CD4-positive, alpha-beta T cell treated with Interleukin-4 for 1 hour (primary cell): Measurements from ENCODE around the gene SASH1.

Experiments
- DNase-seq, 2 donors: peaks; one replicate each; pipeline ENCODE4 v3.0.0-alpha.2; 2020 to 2022

The SASH1 gene

DNA sequence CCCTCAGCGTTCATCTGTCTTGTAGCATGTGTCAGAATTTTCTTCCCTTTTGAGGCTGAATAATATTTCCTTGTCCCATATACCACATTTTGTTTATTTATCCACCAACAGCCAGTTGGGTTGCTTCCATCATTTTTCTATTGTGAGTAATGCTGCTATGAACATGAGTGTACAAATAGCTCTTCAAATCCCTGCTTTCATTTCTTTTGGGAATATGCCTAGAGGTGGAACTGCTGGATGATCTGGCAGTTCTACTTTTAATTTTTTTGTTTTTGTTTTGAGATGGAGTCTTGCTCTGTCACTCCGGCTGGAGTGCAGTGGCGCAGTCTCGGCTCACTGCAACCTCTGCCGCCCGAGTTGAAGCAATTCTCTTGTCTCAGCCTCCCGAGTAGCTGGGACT, 64.7 kb downstream of the SASH1 start:
- no peak for DNase-seq

DNA sequence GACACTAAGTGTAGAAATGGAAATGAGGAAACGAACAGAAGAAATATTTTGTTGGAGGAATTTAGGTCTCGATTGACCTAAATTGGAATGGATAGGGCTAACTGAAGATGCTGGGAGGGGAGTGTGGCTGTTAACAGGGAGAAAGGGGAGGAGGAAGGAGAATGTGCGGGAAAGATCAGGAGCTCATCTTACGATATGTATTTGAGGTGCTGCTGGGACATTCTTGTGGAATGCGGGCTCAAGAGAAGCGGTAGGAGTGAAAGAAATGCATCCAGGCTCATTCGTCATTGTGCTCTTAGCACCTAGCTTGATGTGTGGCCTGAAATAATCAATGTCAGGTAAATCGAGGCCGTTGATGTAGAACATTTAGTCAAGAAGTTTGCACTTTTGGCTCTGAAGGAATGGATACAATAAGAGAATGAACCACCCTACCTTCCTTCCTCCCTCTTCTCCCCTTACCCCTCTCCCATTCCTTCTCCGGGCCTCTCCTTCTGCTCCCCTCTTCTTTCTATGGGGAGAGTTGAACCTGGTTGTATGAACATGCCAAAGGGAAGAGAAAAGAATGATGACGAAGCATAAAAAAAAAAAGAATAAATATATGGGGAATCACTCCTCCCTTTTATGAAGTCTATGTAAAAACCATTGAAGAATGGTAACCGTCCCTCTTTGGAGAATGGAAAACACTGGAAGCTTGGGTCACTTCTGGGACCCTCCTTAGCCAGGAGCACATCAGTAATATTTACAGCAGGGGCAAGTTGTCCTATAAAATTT, 70.9 kb downstream of the SASH1 start:
- no peak for DNase-seq

DNA sequence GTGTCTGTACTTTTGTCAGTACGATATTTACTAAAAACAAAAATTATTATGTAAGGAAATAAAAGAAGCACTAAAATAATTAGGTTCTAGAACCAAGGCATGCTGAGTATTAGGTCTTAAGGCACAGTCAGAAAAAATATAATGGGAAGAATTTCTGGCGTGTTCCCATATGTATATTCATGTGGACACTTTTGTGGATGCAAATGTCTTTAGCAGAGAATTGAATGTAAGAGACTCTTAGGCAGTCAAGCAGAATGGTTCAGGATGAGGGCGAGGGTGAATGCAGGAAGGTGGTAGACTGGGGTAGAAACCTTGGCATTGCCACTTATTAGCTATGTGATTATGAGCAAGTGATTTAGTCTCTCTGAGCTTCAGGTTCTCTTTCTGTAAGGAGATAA, 71.5 kb downstream of the SASH1 start:
- DNase-seq: no peak

DNA sequence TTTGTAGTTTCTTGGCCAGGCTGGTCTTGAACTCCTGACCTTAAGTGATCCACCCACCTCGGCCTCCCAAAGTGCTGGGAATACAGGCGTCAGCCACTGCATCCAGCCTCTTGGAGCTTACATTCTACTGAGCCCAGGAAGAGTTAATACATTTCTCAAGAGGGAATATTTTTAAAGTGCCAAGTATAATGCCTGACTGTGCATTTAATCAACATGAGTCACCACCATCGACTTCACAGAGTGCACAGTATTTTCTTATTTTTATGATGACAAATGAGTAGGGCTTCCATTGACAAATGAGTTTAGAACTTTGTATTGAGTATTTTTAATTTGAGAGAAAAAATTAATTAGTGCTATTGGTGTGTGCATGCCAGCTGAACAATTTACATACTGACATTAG, 72.2 kb downstream of the SASH1 start:
- no peak for DNase-seq

GRCh38 chr6:148415511-148416260, 73.0 kb downstream of the SASH1 start:
- no peak for DNase-seq

GRCh38 chr6:148416330-148416965, 73.8 kb downstream of the SASH1 start:
- DNase-seq: no peak

DNA sequence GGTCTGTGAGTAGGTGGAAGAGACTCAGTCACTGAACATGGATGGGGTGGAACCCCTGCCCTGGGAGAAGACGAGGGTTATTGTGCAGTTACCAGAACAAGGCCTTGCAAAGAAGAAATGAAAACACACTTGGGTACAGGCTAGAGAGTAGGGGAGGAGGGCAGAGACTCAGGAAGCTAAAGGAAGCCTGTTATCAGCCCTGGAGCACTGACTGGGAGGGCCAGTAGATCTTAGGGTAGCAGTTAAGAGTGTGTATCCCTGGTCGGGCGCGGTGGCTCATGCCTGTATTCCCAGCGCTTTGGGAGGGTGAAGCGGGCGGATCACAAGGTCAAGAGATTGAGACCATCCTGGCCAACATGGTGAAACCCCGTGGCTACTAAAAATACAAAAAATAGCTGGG, 74.4 kb downstream of the SASH1 start:
- DNase-seq: no peak

DNA sequence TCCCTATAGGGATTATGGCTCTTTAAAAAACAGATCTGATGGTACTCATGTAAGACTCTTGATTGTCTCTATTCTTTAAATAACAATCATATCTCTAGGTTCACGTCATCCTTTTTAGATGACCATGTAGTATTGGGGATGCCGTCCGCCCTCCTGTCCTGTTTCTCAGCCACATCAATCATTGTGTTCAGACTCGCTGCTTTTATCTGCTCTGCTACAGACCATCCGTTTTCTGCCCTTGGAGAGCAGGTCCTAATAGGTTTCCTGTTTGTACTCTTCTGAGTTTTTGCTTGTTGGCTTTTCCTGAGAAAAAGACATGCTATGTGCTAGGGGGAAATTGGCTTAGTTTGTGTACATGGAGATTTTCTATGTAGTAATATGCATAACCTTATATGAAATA, 76.8 kb downstream of the SASH1 start:
- DNase-seq: no peak

GRCh38 chr6:148422085-148422484, 79.4 kb downstream of the SASH1 start:
- no peak for DNase-seq

GRCh38 chr6:148423133-148423532, 80.5 kb downstream of the SASH1 start:
- DNase-seq: no peak

DNA sequence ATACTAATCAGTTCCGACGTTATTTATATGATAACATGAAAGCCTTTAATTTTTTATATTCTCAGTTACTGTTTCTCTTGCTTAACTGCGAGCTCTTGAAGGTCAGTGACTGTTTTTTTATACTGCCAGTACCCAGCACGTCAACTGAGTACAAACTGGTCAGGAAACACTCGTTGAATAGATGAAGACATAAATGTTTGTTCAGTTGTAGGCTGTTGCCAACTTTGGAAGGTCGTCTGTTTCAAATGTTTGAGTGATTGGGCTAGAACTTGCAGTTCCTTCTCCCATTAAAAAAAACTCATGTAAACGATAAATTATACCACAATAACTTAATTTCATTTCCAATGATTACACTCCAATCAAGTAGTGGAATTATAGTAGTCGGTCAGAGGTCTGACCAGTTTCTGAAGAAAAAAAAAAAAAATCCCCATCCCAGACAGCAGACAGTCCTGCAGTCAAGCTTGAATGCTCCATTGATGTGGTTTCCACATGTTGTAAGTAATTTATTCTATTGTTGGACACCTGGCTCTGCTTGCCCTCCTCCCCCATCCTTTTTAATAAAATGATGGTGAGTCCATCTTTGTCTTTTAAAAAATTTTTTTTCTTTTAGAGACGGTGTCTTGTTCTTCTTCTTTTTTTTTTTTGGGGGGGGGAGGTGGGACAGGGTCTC, 81.1 kb downstream of the SASH1 start:
- no peak for DNase-seq

GRCh38 chr6:148425443-148425842, 82.8 kb downstream of the SASH1 start:
- DNase-seq: no peak

DNA sequence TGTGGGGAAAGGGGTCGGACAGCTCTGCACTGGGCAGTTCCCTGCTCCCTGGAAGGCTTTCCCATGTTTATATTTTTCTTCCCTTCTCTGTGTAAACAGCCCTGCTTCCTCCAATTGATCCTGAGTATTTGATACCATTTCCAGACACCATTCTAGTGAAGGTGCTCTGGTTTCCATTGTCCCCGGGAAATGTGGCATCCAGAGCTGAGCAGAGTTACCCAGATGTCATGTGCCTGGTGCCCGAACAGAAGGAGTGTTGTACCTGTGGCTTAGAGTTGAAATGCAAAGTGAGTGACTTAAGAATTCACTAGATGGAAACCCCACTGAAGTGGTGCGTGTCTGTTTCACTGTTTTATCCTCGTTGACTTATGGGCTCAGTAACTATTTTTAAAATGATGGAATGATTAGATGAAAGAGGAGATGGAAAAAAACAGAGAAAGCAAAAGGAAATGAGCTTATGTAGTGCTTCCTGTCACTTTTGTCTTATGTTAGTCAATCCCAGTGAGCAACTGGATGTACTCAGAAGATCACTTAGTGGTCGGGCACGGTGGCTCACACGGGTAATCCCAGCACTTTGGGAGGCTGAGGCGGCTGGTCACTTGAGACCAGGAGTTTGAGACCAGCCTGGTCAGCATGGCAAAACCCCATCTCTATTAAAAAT, 83.8 kb downstream of the SASH1 start:
- DNase-seq: no peak

- no peak for DNase-seq
These were observed 84.7 kb downstream of the SASH1 start for GRCh38 chr6:148427333-148427732.

GRCh38 chr6:148429423-148429822, 86.8 kb downstream of the SASH1 start:
- DNase-seq: no peak

GRCh38 chr6:148430897-148431296, 88.3 kb downstream of the SASH1 start:
- no peak for DNase-seq

GRCh38 chr6:148431413-148431812, 88.8 kb downstream of the SASH1 start:
- DNase-seq: no peak

DNA sequence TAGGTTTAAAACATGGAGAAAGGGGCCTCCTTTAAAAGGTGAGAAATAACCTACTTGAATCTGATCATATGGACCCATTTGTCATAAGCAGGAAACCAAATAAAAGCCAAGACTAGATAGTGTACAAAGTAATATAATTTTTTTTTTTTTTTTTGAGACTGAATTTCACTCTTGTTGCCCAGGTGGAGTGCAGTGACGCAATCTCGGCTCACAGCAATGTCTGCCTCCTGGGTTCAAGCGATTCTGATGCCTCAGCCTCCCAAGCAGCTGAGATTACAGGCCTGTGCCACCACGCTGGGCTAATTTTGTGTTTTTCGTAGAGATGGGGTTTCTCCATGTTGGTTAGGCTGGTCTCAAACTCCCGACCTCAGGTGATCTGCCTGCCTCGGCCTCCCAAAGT, 89.2 kb downstream of the SASH1 start:
- DNase-seq: no peak

DNA sequence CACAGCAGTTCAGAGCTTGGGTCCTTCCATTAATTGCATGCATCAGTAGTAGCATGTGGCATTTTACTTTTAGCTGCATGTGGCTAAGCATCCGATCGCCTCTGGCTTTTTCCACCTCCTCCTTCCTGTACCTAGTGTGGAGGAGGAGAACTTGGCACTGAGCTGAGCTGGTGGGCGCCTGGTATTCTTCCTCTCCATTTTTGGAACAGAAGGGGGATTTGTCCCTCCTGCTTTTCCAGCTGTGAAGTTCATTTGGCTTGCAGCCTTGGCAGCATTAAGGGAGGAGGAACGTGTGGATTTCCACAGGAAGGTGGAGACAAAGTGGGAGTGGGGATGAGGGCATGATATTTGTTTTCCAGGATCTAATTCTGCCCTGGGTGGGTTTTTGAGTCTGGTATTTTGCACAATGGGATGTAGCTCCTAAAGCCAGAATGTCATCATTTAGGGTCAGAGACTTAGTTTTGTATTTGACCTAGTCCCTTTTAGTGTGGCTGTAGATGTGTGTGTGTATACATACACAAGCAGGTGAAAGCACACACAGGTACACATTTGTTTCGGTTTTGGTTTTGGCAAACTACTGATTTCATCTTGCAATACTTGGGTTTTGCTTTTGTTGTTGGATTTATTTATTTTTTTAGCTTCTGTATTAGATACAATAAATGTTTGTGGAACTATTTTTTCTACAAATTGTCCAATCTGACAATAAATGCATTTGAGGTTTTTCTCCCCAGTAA, 90.0 kb downstream of the SASH1 start:
- DNase-seq: no peak

GRCh38 chr6:148435386-148435785, 92.7 kb downstream of the SASH1 start:
- DNase-seq: no peak

GRCh38 chr6:148436466-148436865, 93.8 kb downstream of the SASH1 start:
- no peak for DNase-seq

- no peak for DNase-seq
These were observed 96.0 kb downstream of the SASH1 start for GRCh38 chr6:148438632-148439031.
